ENCODE results near the gene PLCB3. TPM values are rescaled to one million over a fixed set of nuclear protein-coding genes. Genes with fewer than 3 reads are reported as not detected.

PLCB3 gene
- total RNA-seq, 4 donors from 2014 or later = 10.8 to 17.9 (median 16.3) TPM

DNA sequence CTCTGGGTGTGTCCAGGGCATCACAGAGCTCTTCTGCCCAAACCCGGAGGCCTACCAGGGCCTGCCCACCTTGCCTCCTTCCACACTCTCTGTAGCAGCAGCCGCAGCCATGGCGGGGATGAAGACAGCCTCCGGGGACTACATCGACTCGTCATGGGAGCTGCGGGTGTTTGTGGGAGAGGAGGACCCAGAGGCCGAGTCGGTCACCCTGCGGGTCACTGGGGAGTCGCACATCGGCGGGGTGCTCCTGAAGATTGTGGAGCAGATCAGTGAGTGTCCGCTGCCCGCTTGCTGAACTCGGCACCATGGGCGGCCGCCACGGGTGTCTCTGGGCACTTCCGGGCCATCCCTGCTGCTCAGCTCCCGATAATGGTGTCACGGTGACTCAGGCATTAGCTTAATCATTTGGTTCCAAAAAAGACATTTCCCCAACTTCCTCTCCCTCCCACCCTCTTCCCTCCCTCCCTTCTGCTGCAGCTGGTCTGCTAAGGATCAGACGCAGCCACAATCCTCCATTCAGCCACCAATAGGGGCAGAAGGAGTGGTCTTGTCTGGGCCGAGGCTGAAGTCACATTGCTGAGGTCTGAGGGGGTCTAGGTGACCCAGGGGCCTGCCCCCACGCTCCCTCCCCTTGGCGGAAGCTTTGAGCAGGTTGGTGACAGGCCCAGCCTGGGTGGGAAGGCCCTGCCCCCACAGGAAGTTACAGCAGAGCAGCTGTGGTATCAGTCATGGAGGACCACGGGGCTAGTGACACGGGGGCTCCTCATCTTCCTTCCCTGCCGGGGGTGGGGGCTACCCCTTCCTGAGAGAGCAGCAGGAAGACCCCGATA lies 43.9 kb upstream of the PLCB3 start:
- TF ChIP-seq, protein P1, sequence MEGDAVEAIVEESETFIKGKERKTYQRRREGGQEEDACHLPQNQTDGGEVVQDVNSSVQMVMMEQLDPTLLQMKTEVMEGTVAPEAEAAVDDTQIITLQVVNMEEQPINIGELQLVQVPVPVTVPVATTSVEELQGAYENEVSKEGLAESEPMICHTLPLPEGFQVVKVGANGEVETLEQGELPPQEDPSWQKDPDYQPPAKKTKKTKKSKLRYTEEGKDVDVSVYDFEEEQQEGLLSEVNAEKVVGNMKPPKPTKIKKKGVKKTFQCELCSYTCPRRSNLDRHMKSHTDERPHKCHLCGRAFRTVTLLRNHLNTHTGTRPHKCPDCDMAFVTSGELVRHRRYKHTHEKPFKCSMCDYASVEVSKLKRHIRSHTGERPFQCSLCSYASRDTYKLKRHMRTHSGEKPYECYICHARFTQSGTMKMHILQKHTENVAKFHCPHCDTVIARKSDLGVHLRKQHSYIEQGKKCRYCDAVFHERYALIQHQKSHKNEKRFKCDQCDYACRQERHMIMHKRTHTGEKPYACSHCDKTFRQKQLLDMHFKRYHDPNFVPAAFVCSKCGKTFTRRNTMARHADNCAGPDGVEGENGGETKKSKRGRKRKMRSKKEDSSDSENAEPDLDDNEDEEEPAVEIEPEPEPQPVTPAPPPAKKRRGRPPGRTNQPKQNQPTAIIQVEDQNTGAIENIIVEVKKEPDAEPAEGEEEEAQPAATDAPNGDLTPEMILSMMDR (IDR thresholded peaks at IDR 0.05; ENCODE audit: low read depth) = no peak

DNA sequence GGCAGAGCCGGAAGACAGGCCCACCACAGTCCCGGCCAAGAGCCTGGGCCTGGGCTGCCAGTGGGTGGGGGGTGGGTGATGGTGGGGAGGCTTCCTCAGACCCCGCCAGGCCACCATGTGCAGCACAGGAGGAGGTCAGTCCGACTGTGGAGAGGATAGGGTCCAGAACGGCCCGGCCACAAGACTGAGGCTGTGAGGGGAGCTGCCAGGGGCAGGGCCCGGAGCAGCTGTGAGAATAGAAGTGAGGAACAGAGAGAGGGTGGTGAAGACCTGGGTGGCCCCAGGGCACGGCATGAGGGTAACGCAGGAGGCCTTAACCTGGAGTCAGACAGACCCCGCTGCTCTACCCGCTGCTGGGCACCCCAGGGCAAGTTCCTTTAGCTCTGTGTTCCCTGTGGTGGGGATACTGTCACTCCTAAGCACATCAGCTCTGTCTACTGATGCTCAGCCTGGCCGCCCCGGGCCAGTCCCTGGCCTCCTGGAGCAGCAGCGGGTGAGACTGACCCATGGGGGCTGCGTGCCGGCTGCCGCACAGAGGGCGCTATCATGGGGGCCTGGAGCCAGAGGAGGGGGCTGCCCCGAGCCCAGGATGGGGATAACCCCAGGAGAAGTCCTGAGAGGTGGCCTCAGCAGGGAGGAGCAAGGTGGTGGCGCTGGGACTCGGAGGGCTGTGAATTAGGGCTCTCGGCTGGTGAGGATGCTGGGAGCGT lies 43.1 kb upstream of the PLCB3 start:
- TF ChIP-seq, protein P1 (IDR thresholded peaks at IDR 0.05; ENCODE audit: low read depth) = no peak

GRCh38 chr11:64208796-64209562 lies 42.4 kb upstream of the PLCB3 start:
- TF ChIP-seq, protein P1 (IDR thresholded peaks at IDR 0.05; ENCODE audit: low read depth) = no peak

DNA sequence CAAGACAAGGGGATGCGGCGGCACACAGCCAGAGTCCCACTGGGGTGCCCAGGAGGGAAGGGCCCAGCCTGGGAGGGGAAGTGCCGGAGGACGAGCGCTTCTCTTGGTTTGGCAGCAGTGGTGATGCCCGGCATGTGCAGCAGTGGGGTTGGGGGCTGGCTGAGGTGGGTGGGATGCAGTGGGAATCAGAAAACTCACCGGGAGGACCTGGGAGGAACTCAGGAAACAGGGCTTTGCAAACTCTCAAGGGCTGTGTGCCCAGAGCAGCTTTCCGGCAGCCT lies 41.8 kb upstream of the PLCB3 start:
- TF ChIP-seq, protein P1 (IDR thresholded peaks at IDR 0.05; ENCODE audit: low read depth) = no peak

GRCh38 chr11:64210301-64211020 lies 40.9 kb upstream of the PLCB3 start:
- TF ChIP-seq, protein P1 (IDR thresholded peaks at IDR 0.05; ENCODE audit: low read depth) = no peak

DNA sequence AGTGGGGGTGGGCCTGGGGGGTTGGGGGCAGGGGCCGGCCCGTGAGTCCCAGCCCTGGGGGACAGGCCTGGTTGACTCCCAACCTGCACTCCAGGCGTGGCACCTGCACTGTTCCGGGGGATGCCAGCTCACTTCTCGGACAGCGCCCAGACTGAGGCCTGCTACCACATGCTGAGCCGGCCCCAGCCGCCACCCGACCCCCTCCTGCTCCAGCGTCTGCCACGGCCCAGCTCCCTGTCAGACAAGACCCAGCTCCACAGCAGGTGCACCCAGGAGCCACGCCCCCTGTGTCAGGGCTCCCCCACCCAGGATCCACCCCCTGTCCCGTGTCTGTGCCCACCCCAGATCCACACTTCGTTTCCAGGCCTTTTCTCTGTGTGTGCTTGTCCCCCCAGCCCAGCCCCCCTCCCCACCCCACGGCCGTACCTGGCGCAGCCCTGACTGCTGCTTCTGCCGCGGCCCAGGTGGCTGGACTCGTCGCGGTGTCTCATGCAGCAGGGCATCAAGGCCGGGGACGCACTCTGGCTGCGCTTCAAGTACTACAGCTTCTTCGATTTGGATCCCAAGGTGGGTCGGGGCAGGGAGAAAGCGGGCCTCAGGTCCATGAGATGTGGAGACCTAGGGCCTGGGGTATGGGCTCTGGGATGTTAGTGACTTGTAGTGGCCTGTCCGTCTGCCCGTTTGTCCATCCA lies 40.0 kb upstream of the PLCB3 start:
- TF ChIP-seq, protein P1 (IDR thresholded peaks at IDR 0.05; ENCODE audit: low read depth) = no peak
